Measurements from ENCODE around the gene FBXO45. TPM values are rescaled to one million over a fixed set of nuclear protein-coding genes. Genes with fewer than 3 reads are reported as not detected.
A peak's percentile ranks its signal among the peaks of the same experiment; 100 is the strongest.

The FBXO45 gene
- total and polyA plus RNA-seq, 2 of the 13 experiments (the other 11 are each of a cell fraction or from before 2014, with no cell fraction given): 7.0 to 12.1 TPM

DNA sequence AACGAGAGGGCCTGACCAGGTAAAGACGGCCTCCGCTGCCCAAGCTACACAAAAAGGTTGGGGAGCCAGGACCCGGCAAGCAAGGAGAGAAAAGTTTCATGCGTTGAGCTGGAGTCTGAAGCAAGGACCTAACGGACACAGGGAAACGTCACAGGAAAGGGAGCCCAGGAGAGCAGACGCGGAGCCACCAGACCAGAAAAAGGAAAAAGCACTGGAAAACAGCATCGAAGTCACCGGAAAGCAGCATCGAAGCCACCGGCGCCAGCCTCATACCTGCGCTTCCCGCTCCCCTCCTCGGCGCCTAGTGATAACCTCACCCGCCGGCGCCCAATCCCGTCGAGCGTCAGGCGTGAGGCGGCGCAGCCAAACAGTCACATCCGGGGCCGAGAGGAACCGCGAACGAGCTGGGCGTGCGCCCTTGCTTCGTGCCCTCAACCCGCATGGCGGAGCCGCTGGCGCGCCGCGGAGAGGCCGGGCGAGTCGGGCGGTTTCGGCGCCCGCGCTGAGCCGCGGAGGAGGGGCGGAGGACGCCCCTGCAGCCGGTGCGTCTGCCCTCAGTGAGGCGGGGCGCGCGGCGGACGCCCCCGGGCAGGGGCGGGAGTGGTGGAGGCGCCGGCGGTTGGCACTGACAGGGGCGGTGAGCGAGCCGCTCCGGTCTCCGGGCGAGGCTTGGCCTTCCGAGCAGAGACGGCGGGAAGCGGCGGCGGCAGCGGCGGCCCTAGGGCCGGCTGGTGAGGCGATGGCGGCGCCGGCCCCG, at the start of gene FBXO45, which contains the start of gene WDR53 (continued):
- TF ChIP-seq TBX2 (CRISPR knock-in tag; IDR thresholded peaks at IDR 0.05; ENCODE audit: borderline replicate concordance) (peak; percentile 86), HNRNPLL (IDR thresholded peaks at IDR 0.05; ENCODE audit: low read depth, low read length, poor library complexity, severe bottlenecking) (peak; percentile 72), ZNF878 (CRISPR knock-in tag; IDR thresholded peaks at IDR 0.05) (no peak), BCL6 (CRISPR knock-in tag; IDR thresholded peaks at IDR 0.05) (0 out of 2 replicates have a peak, but pooled peaks have one; percentile 22), SRSF1 (optimal IDR thresholded peaks at IDR 0.05; ENCODE audit: low read depth, low read length) (peak; percentile 38), ZHX1 (CRISPR knock-in tag; IDR thresholded peaks at IDR 0.05; ENCODE audit: low read depth) (peak; percentile 91), NR2C2 (CRISPR knock-in tag; IDR thresholded peaks at IDR 0.05; ENCODE audit: borderline replicate concordance) (peak; percentile 94), ZNF850 (CRISPR knock-in tag; conservative IDR thresholded peaks at IDR 0.05) (0 out of 2 replicates have a peak, but pooled peaks have one; percentile 58), POLR2AphosphoS5 (IDR thresholded peaks at IDR 0.05; ENCODE audit: low read depth, low read length) (peak; percentile 77), ZNF883 (CRISPR knock-in tag; IDR thresholded peaks at IDR 0.05; ENCODE audit: not compliant biosample characterization) (peak; percentile 84), HNF4G (IDR thresholded peaks at IDR 0.05; ENCODE audit: borderline replicate concordance, low read depth, low read length) (no peak), HNF4G (CRISPR knock-in tag; IDR thresholded peaks at IDR 0.05; ENCODE audit: borderline replicate concordance, low read depth) (peak; percentile 58; the same call in 1 of the 2 replicates), ZNF784 (CRISPR knock-in tag; IDR thresholded peaks at IDR 0.05; ENCODE audit: borderline replicate concordance) (peak; percentile 91), HOXA3 (CRISPR knock-in tag; IDR thresholded peaks at IDR 0.05) (peak; percentile 99)
- TF ChIP-seq, protein P1, sequence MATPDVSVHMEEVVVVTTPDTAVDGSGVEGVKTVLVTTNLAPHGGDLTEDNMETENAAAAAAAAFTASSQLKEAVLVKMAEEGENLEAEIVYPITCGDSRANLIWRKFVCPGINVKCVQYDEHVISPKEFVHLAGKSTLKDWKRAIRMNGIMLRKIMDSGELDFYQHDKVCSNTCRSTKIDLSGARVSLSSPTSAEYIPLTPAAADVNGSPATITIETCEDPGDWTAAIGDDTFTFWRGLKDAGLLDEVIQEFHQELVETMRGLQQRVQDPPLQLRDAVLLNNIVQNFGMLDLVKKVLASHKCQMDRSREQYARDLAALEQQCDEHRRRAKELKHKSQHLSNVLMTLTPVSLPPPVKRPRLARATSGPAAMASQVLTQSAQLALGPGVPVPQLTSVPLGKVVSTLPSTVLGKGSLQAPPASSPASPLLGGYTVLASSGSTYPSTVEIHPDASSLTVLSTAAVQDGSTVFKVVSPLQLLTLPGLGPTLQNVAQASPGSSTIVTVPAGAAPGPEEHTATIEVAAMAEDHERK (CRISPR knock-in tag; IDR thresholded peaks at IDR 0.05; ENCODE audit: low read depth): peak; percentile 88
- TF ChIP-seq, protein P2, sequence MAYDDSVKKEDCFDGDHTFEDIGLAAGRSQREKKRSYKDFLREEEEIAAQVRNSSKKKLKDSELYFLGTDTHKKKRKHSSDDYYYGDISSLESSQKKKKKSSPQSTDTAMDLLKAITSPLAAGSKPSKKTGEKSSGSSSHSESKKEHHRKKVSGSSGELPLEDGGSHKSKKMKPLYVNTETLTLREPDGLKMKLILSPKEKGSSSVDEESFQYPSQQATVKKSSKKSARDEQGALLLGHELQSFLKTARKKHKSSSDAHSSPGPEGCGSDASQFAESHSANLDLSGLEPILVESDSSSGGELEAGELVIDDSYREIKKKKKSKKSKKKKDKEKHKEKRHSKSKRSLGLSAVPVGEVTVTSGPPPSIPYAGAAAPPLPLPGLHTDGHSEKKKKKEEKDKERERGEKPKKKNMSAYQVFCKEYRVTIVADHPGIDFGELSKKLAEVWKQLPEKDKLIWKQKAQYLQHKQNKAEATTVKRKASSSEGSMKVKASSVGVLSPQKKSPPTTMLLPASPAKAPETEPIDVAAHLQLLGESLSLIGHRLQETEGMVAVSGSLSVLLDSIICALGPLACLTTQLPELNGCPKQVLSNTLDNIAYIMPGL (CRISPR knock-in tag; IDR thresholded peaks at IDR 0.05; ENCODE audit: borderline replicate concordance in 1 of 2, low read depth in 1 of 2): peak; percentile 53 to 88
- TF ChIP-seq, protein P3, sequence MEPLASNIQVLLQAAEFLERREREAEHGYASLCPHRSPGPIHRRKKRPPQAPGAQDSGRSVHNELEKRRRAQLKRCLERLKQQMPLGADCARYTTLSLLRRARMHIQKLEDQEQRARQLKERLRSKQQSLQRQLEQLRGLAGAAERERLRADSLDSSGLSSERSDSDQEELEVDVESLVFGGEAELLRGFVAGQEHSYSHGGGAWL (CRISPR knock-in tag; IDR thresholded peaks at IDR 0.05): peak; percentile 77
- TF ChIP-seq, protein P4, sequence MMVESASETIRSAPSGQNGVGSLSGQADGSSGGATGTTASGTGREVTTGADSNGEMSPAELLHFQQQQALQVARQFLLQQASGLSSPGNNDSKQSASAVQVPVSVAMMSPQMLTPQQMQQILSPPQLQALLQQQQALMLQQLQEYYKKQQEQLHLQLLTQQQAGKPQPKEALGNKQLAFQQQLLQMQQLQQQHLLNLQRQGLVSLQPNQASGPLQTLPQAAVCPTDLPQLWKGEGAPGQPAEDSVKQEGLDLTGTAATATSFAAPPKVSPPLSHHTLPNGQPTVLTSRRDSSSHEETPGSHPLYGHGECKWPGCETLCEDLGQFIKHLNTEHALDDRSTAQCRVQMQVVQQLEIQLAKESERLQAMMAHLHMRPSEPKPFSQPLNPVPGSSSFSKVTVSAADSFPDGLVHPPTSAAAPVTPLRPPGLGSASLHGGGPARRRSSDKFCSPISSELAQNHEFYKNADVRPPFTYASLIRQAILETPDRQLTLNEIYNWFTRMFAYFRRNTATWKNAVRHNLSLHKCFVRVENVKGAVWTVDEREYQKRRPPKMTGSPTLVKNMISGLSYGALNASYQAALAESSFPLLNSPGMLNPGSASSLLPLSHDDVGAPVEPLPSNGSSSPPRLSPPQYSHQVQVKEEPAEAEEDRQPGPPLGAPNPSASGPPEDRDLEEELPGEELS (CRISPR knock-in tag; IDR thresholded peaks at IDR 0.05): peak; percentile 57
